HG03066 (cell line): ENCODE measurements around the gene SNRNP48.

Experiments
- ATAC-seq: cut with Tn5 transposase; IDR thresholded peaks from one replicate; pipeline ENCODE4 v1.9.1; 2021; ENCODE audit warnings: low read depth; ENCODE audit not compliant: unreplicated experiment

The SNRNP48 gene

DNA sequence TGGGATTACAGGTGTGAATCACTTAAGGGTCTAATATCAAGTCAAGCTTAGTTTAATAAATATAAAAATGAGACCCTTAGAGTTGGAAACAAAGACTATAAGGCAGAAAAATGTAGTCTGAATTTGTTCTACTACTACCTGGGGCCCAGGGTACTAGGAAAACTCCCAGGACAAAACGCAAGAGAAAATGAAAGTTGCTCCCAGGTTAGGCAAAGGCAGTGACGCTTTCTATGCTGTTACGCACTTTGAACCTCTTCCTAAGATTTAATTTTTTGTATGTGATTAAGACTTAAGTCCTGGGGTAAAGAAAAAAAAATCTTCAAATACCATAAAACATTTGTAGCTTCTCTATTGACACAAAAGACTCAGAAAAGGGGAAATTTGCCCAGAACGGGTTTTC lies 31.2 kb upstream of the SNRNP48 start:
- ATAC-seq: no peak

- ATAC-seq: no peak
Measured at GRCh38 chr6:7559196-7559595, 30.8 kb upstream of the SNRNP48 start.

DNA sequence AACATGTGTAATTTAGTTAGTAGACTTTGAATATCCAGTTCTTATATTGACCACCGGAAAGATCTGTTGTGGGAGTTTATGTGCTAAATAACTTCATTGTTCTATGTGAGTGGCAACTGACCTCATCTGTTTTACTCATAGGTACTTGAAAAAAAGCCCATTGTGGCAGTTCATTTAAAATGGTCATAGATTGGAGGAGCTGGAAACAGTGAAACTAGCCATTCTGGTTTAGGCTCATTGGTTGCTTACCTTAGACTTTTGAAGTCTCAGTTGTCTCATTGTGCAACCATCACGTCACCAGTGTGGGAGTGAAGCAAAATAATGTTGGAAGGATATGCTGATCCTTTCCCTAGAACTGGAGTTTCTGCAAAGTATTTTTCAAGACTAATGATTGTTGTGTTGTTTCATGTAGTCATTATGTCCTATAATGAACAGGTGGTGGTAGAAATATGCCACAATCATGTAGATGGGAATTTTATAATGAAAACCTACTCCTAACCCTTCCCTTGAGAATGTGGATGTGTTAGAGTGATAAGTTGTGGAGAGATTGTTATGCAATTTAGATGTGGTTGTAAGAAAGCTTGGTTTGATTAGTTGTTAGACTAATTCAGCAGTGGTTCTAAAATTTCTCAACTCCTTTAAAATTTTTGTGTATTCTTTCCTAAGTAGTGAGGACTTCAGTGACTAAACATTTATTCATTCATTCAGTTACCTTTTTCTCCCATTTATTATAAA lies 30.2 kb upstream of the SNRNP48 start:
- no peak for ATAC-seq

DNA sequence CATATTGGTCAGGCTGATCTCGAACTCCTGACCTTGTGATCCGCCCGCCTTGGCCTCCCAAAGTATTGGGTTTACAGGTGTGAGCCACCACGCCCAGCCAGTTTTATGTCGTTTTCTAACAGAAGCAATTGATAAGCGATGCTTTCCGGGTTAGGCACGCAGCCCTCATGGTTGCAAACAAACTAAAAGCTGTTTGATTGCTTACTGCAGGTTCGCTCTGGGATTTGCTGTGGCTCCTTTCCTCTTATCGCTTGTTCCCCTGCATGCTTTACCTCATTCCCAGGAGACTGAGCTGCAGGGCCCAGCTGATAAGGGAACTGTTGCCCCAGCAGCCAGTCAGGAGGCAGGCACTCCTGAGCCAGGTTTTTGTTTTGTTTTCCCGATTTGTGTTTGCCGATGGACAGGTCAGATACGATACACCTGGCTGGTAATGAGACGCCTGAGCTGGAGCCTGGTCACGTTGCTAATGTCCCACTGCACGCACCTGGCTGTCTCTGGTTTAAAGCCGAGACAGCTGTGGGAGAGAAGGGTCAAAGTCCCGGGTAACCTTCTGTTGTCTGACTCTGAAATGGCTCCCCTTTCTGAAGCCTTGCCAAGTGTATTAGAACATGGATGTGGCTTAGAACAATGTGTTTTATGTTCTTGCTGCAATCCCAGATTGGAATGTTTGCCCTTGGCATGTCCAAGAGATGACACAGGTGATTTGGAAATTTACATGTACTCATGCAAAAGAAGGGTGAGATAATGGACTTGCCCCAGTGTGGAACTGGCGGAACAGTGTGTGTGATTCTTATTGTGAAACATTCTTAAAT lies 28.6 kb upstream of the SNRNP48 start:
- ATAC-seq: no peak

- ATAC-seq: no peak
Measured at GRCh38 chr6:7562769-7563168, 27.2 kb upstream of the SNRNP48 start.

DNA sequence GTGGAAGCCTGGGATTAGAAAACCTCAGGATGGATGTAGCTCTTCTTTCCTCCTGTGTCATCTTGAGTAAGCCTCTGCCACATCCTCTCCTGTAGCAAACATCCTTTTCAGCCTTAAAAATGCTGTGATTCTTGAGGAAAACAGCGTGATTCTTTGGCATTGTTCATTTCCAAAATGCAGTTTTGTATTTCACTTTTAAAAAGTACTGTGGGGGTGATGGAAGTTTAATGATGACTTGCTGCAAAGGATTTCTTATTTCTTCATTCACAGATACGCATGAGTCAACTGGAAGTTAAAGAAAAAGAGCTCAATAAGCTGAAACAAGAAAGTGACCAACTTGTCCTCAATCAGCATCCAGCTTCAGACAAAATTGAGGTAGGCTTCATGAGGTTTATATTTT lies 23.9 kb upstream of the SNRNP48 start:
- ATAC-seq: no peak

GRCh38 chr6:7566617-7567173 lies 23.3 kb upstream of the SNRNP48 start:
- ATAC-seq: no peak

- ATAC-seq: no peak
Measured at GRCh38 chr6:7568021-7568420, 22.0 kb upstream of the SNRNP48 start.

- no peak for ATAC-seq
Measured at GRCh38 chr6:7569082-7569481, 20.9 kb upstream of the SNRNP48 start.

GRCh38 chr6:7572213-7572943 lies 17.6 kb upstream of the SNRNP48 start:
- no peak for ATAC-seq

- no peak for ATAC-seq
Measured at GRCh38 chr6:7574500-7574899, 15.5 kb upstream of the SNRNP48 start.

GRCh38 chr6:7578516-7578915 lies 11.5 kb upstream of the SNRNP48 start:
- no peak for ATAC-seq

GRCh38 chr6:7578931-7579330 lies 11.1 kb upstream of the SNRNP48 start:
- no peak for ATAC-seq

GRCh38 chr6:7579851-7580250 lies 10.1 kb upstream of the SNRNP48 start:
- no peak for ATAC-seq

- ATAC-seq: no peak
Measured at GRCh38 chr6:7580537-7580926, 9.5 kb upstream of the SNRNP48 start.

- ATAC-seq: no peak
Measured at GRCh38 chr6:7580927-7581618, 8.9 kb upstream of the SNRNP48 start.

- no peak for ATAC-seq
Measured at GRCh38 chr6:7585287-7585930, 4.6 kb upstream of the SNRNP48 start.

DNA sequence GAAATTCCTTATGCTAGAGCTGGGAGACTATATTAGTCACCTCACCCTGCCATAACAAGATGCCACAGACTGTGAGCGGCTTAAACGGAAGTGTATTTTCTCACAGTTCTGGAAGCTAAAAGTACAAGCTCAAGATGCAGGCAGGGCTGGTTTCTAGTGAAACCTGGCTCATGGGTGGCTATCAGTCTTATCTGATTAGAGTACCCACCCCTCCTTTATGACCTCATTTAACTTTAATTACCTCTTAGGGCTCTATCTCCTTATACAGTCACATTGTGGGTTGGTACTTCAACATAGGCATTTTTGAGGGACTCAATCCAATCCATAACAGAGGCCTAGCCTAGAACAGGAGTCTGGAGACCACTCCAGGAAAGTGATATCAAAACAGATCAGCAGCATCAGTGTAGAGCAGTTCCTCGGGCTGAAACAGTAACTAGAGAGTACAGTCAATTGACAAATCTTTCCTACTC lies 2.3 kb upstream of the SNRNP48 start:
- no peak for ATAC-seq

- no peak for ATAC-seq
Measured at GRCh38 chr6:7588506-7588905, 1.5 kb upstream of the SNRNP48 start.

GRCh38 chr6:7589221-7589620 lies 777 bp upstream of the SNRNP48 start:
- ATAC-seq: no peak
